GM18502 (cell line): ENCODE results near the gene UPF3A.
"Not testable (repeated sequence)": the region's sequence is repeated elsewhere in the genome, so short reads cannot be mapped to it uniquely, and the experiment has no call there.

Experiments
- ATAC-seq: cut with Tn5 transposase; IDR thresholded peaks from one replicate; pipeline ENCODE4 v1.9.1; 2021; ENCODE audit warnings: mild to moderate bottlenecking; ENCODE audit not compliant: unreplicated experiment, poor library complexity

UPF3A gene, protein sequence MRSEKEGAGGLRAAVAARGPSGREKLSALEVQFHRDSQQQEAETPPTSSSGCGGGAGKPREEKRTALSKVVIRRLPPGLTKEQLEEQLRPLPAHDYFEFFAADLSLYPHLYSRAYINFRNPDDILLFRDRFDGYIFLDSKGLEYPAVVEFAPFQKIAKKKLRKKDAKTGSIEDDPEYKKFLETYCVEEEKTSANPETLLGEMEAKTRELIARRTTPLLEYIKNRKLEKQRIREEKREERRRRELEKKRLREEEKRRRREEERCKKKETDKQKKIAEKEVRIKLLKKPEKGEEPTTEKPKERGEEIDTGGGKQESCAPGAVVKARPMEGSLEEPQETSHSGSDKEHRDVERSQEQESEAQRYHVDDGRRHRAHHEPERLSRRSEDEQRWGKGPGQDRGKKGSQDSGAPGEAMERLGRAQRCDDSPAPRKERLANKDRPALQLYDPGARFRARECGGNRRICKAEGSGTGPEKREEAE

DNA sequence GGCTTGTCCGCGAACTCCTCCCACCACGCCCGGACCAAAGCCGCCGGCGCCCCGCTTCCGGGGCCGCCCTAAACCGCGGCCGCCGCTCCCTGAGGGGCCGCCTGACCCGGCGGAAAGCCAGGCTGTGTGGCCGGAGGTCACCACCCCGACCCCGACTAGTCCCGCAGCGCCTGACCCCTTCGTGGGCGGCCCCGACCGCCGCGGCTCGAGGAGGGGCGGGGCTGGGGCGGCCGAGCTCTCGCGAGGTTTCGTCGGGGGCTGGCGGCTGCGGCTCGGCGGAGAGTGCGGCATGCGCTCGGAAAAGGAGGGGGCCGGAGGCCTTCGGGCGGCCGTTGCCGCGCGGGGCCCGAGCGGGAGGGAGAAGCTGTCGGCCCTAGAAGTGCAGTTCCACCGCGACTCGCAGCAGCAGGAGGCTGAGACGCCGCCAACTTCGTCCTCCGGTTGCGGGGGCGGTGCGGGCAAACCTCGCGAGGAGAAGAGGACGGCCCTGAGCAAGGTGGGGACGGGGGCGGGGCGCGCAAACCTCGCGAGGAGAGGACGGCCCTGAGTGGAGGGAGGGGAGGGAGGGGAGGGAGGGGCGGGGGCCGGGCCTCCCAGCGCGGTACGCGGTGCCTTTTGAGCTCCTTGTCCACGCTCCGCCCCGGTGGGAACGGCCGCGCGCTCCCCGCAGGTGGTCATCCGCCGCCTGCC is at the start of gene UPF3A:
Gene UPF3A (plus strand): TSS at position 251 of the 690 bp plus-strand sequence. CDS start 39 bp downstream, at position 290.
- peak; percentile 72 for ATAC-seq

DNA sequence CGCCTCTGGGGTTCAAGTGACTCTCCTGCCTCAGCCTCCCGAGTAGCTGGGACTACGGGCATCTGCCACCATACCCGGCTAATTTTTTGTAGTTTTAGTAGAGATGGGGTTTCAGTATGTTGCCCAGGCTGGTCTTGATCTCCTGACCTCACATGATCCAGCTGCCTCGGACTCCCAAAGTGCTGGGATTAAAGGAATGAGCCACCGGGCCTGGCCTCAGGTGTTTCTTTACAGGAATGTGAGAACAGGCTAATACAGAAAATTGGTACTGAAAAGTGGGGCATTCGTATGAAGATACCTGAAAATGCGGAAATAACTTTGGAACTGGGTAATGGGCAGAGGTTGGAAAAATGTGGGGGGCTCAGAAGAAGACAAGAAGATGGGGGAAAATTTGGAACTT is 49.5 kb upstream of the UPF3A start:
- no peak for ATAC-seq

DNA sequence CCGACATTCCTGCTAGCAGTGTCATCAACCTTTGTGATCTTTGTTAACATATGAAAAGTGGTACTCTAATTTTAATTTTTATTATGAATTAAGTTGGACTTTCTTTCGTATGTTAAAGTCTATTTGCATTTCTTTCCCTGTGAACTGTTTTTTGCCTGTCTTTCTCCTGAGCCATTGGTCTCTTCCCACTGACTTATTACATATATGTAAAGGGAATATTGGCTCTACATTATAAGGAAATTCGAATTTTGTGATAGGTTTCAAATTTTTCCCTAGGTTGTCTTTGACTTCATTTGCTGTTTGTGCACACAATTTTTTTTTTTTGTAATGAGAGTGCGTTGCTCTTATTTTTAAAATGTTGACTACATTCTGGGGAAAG is 47.1 kb upstream of the UPF3A start:
- no peak for ATAC-seq

DNA sequence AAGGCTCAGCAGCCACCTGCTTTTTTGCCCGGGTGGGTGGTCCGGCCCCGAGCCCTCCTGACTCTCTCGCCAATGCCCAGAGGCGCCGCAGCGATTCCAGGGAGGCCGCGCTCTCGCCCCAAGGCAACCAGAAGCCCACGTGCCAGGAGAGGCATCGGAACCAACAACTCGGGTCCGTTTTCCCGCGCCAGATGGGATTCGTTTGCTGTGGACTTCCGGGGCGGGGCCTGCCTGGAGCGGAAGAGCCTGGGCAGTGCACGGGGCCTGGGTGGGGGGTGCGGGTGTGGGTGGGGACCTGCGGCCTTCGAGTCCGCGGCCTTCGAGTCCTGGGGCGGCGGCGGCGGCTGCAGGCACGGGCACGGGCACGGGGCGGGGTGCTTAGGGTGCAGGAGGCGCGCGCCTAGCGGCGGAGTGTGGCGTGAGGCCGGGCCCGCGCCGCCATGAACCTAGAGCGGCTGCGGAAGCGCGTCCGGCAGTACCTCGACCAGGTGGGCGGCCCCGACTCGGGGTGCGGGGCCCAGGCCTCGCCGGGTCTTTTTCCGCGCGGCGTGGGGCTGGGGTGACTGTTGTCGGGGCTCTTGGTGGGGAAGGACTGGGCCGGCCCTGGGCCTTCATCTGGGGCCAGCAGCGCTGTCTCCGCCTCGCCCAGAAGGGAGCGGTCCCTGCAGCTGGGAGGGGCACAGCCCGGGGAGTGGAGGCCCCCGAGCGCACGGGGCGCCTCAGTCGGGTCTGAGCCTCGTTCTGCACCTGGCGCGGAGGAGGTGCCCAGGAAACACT is 46.6 kb upstream of the UPF3A start, which contains the start of gene CDC16:
Gene CDC16 (plus strand): TSS at position 253 of the 777 bp plus-strand sequence. CDS start 188 bp downstream, at position 441.
- peak; percentile 87 for ATAC-seq

DNA sequence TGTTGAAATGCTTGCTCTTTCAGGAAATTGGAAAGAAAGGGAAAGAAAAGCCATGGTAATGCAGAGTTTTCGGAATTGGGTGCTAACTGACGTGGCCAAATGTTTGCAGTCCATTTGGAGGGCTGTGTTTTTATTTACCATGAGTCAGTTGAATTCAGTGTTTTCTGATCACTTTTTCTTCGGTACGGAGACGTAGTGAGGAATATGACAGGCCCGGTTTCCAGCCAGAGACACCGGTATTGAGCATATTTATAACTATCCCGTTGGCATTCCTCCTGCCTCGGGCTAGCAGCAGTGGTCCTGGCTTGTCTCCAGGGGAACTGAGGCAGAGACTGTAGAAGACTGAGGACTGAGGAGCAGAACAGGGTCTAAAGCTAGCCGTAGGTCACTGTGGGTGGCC is 45.7 kb upstream of the UPF3A start:
- ATAC-seq: no peak

DNA sequence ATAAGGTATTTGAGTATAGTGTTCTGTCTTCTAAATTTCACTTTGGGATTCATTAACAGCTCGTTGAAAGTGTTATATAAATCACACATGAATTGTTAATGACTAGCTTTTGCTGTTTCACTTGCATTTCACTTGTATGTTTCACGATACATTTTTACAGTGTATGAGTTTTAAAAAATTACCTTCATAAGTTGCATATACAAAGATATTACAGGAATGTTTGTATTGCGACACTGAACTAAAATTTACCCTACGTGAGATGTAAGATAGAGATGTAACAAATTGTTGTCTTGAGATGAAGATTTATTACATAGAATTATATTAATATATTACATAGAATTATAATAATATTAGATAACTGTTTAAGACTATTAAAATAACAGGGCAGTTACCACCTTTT is 45.2 kb upstream of the UPF3A start:
- no peak for ATAC-seq

DNA sequence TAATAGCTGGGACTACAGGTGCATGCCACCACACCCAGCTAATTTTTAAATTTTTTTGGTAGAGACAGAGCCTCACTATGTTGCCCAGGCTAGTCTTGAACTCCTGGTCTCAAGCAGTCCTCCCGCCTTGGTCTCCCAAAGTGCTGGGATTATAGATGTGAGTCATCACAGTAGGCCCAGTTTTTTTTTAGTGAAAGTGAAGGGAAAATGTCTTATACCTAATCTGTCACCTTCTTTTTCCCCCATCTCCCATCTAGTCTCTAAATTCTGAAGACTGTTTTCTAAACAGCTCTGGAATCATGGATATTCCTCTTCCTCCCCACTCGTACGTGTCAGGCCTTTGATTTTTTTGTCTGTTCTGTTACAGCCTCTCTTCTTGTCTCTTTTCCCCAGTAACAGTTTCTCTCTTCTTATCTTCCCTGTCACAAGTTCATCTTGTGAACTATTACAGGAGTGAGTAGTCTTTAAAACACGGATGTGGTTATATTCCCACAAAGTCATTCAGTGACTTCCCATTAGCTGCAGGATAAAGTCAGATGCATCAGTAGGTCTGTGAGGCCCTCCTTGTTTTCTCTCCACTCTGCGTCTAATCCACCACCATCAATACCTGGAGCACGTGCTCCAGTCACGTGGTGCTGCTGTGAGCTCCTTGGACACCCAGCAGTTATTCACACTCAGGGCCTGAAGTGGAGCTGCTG is 43.8 kb upstream of the UPF3A start:
- ATAC-seq: no peak

DNA sequence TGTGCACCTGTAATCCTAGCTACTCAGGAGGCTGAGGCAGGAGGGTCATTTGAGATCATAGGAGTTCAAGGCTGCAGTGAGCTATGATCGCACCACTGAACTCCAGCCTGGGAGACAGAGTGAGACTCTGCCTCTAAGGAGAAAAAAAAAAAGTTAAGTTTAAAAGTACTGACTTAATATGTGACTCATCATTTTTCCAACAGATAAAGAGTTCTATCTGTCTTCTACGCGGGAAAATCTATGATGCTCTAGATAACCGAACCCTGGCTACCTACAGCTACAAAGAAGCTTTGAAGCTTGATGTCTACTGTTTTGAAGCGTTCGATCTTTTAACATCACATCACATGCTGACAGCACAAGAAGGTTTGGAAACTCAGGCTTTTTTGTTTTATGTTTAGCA is 39.5 kb upstream of the UPF3A start:
- ATAC-seq: no peak

DNA sequence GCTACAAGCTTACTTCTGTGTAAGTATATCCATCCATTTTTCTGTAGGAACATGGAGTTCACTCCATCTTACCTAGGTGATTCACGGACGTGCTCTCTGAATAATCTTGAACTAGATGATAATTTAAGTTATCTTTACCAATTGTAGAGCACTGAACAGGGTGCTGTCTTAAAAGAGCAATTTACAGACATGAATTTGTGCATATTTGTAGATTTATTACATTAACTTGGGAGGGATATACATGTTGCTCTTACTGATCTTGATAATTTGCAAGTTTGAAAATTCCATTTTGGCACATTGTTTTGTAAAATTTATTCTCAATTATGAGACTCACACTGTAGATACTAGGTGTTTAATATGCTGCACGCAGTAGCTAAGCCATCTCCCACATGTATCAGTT is 37.4 kb upstream of the UPF3A start:
- ATAC-seq: no peak

DNA sequence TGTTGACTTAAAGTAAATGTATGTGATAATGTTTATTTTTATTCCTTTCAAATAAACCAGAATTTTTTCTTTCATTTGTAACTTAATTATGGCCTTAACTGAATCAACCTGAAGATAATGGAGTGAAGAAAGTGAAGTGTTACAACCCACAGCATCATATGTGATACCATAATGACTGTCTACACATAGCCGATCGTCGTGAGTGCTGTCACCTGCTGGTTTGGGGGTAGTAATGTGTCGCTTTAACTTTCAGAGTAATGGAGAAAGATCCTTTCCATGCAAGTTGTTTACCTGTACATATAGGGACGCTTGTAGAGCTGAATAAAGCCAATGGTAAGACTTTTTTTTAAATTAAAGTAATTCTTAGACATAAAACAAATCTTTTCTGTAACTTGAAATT is 36.8 kb upstream of the UPF3A start:
- no peak for ATAC-seq

DNA sequence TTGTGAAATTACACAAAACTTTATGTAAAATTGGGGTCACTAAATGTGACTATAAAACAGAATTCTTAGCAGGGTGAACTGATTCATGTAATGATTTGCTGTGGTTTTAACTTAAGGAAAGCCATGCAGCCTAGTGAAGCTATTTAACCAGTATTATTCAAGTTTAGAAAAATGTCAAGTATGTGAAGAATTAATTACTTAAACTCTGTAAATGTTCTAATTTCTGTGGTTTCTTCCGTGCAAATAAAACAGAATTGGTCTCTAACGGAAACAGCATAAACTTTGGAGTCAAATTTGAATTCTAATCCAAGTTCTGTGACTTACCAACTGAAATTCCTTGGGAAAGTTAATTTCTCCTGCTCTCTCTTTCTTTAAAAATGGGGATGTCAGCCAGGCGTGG is 33.4 kb upstream of the UPF3A start:
- ATAC-seq: no peak

DNA sequence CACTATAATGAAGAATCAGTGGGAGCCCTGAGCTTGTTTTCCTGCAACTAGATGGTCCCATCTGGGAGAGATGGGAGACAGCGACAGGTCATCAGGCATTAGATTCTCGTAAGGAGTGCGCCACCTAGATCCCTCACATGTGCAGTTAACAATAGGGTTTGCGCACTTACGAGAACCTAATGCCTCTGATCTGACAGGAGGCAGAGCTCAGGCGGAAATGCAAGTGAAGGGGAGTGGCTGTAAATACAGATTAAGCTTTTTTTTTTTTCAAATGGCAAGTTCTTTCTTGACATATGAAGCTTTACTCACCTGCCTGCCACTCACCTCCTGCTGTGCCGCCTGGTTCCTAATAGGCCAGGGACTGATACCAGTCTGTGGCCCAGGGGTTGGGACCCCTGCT is 32.3 kb upstream of the UPF3A start:
- no peak for ATAC-seq

DNA sequence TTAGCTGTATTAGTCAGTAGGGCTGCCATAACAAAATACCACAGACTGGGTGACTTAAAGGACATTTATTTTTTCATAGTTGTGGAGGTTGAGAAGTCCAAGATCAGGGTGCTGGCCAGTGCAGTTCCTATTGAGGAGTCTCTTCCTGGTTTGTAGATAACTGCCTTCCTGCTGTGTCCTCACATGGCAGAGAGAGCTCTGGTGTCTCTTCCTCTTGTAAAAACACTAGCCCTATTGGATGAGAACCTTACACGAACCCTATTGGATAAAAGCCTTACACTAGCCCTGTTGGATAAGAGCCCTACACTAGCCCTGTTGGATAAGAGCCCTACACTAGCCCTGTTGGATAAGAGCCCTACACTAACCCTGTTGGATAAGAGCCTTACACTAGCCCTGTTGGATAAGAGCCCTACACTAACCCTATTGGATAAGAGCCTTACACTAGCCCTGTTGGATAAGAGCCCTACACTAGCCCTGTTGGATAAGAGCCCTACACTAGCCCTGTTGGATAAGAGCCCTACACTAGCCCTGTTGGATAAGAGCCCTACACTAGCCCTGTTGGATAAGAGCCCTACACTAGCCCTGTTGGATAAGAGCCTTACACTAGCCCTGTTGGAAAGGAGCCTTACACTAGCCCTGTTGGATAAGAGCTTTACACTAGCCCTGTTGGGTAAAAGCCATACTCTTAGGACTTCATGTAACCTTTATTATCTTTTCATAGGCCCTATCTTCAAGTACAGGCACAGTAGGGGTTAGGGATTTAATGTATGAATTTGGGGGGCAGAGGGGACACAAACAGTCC is 29.6 kb upstream of the UPF3A start:
- ATAC-seq: not testable (repeated sequence)

DNA sequence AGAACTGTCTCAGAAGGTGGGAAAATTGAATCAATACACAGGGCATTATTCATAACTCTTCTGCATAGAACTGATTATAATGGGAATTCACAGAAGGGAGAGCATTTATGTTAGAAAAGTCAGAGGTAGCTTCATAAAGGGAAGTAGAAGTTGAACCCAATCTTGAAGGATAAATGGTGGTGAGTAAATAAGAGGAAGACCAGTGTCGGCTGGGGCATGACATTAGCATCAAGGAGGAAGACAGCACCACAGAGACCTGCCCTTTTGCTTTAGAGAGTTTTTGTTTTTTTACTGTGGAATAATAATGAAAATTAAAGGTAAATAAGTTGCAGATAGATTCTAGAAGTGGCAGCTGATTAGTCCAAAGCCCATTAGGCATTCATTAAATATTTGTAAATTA is 24.9 kb upstream of the UPF3A start:
- no peak for ATAC-seq

DNA sequence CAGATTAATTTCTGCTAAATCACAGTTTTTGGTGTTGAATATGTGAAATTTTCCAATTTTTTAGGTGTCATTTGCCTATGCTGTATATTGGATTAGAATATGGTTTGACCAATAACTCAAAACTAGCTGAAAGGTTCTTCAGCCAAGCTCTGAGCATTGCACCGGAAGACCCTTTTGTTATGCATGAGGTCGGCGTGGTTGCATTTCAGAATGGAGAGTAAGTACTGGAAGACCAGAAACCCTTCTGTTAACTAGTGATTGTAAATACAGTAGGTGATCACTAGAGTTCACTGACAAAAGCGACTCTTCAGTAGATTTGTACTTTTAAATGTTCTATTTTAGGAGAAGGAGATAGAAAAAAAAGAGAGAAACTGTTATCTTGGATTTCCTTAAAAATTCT is 24.4 kb upstream of the UPF3A start:
- no peak for ATAC-seq

DNA sequence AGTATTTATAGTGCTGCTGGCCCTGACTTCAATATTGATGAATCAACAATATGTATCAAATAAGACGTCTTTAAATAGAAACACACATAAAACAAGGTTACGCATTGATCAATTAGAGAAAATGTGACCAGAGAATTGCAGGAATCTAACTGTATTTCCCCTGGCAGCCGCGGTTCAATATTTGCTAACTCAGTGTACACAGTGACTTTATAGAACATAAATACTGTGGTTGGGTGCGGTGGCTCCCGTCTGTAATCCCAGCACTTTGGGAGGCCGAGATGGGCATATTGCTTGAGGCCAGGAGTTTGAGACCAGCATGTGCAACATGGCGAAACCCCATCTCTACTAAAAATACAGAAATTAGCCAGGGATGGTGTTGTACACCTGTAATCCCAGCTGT is 22.8 kb upstream of the UPF3A start:
- ATAC-seq: no peak

DNA sequence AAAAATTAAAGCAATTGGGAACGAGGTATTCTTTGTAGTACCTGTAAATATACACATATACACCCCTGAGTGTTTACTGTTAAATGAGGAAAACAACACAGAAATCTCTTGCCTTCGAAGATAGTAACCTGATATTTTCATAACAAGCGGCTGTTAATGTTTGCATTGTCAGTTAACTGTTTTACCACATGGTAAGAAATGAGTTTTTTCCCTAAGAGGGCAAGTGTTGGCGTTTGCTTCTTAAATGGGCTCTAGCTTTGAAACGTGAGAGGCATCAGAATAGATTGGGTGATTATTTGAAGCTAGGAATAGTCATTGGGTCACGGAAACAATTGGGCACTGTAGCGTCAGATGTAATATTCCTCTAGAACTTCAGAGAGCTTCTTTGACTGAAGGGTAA is 22.0 kb upstream of the UPF3A start:
- no peak for ATAC-seq

DNA sequence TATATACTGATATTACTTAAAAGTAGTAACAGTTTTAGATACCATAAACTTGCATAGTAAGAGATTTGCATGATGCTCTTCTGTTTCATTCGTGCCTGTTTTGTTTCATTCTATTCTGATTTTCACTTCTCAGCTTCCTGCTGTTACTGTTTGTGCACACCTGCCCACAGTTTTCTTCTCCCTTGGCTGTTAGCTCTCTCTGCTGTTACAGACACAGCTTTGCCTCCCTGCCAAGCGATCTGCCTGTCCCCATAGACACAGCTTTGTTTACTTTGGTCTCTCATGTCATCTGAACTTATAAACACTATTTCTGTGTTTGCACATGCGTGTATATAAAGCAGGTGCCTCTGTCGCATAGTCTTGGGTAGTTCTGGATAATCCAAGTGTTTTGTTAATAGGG is 21.4 kb upstream of the UPF3A start:
- no peak for ATAC-seq

DNA sequence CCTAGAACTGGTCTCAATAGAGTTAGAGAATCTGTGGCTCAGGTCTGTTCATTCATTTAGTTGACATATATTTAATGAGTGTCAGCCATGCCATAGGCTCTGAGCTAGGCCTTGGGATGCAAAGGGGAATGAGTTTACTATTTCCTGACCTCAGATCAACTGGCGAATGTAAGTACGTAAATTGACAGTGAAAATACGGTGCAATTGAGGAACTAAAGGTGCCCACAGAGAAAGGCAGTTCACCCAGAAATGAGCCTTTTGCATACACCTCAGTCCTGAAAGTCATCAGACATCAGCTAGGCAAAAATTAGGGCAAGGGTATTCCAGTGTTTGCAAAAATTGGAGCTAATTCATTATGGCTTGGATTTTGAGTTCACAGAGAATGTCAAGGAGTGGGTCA is 20.6 kb upstream of the UPF3A start:
- ATAC-seq: no peak
